ENCODE data around the gene DACT3. TPM values are rescaled to one million over a fixed set of nuclear protein-coding genes. Genes with fewer than 3 reads are reported as not detected.
A peak's percentile ranks its signal among the peaks of the same experiment; 100 is the strongest.

DACT3 gene
- 3.9 and 5.9 TPM in 2 replicates for total RNA-seq
- polyA plus RNA-seq (2012) = 4.8 TPM

- peak; percentile 100 for DNase-seq (ENCODE audit: low read depth)
Measured at GRCh38 chr19:46661020-46661731, at the start of gene DACT3. TSS of gene DACT3 (minus strand) at chr19:46661182. CDS start at chr19:46661064, 118 bp downstream.

- DNase-seq (ENCODE audit: low read depth) = no peak
Measured at GRCh38 chr19:46710687-46711086, 49.7 kb upstream of the DACT3 start.

- peak; percentile 55 for DNase-seq (ENCODE audit: low read depth)
Measured at GRCh38 chr19:46704379-46705076, 43.5 kb upstream of the DACT3 start.

- no peak for DNase-seq (ENCODE audit: low read depth)
Measured at GRCh38 chr19:46700704-46701103, 39.7 kb upstream of the DACT3 start.

- no peak for DNase-seq (ENCODE audit: low read depth)
Measured at GRCh38 chr19:46698395-46699321, 37.7 kb upstream of the DACT3 start.

GRCh38 chr19:46697204-46697960 lies 36.4 kb upstream of the DACT3 start:
- DNase-seq (ENCODE audit: low read depth) = no peak

- no peak for DNase-seq (ENCODE audit: low read depth)
Measured at GRCh38 chr19:46696866-46697203, 35.9 kb upstream of the DACT3 start.

- DNase-seq (ENCODE audit: low read depth) = no peak
Measured at GRCh38 chr19:46696052-46696451, 35.1 kb upstream of the DACT3 start.

GRCh38 chr19:46693760-46694159 lies 32.8 kb upstream of the DACT3 start:
- DNase-seq (ENCODE audit: low read depth) = no peak

GRCh38 chr19:46692918-46693722 lies 32.1 kb upstream of the DACT3 start:
- no peak for DNase-seq (ENCODE audit: low read depth)

- no peak for DNase-seq (ENCODE audit: low read depth)
Measured at GRCh38 chr19:46691948-46692347, 31.0 kb upstream of the DACT3 start.

- no peak for DNase-seq (ENCODE audit: low read depth)
Measured at GRCh38 chr19:46691104-46691503, 30.1 kb upstream of the DACT3 start.

GRCh38 chr19:46689358-46689757 lies 28.4 kb upstream of the DACT3 start:
- no peak for DNase-seq (ENCODE audit: low read depth)

GRCh38 chr19:46687438-46688145 lies 26.6 kb upstream of the DACT3 start:
- no peak for DNase-seq (ENCODE audit: low read depth)

- no peak for DNase-seq (ENCODE audit: low read depth)
Measured at GRCh38 chr19:46685189-46685588, 24.2 kb upstream of the DACT3 start.

GRCh38 chr19:46678110-46678732 lies 17.2 kb upstream of the DACT3 start:
- DNase-seq (ENCODE audit: low read depth) = no peak

- no peak for DNase-seq (ENCODE audit: low read depth)
Measured at GRCh38 chr19:46674416-46675178, 13.6 kb upstream of the DACT3 start.

GRCh38 chr19:46670813-46671212 lies 9.8 kb upstream of the DACT3 start:
- no peak for DNase-seq (ENCODE audit: low read depth)
